Endodermal cell (in vitro differentiated cells): ENCODE results near the gene CAPS2. TPM values are rescaled to one million over a fixed set of nuclear protein-coding genes. Genes with fewer than 3 reads are reported as not detected.

Source experiments
- DNase-seq: peaks from one replicate; pipeline ENCODE4 v3.0.0-alpha.2; 2017
- H3K27ac ChIP-seq: 2 replicates; pipeline ENCODE4 v1.5.1; 2013; ENCODE audit warnings: mild to moderate bottlenecking, low read depth, low read length, moderate library complexity
- H3K27me3 ChIP-seq: 2 replicates; pipeline ENCODE4 v1.6.1; 2013; ENCODE audit warnings: mild to moderate bottlenecking, low read length, moderate library complexity; ENCODE audit not compliant: insufficient read depth, control insufficient read depth, poor library complexity, severe bottlenecking
- H3K36me3 ChIP-seq: 2 replicates; pipeline ENCODE4 v1.7.0; 2013; ENCODE audit warnings: mild to moderate bottlenecking, low read length, moderate library complexity; ENCODE audit not compliant: control insufficient read depth, insufficient read depth
- H3K4me1 ChIP-seq: one replicate; pipeline ENCODE4 v1.7.0; 2013; ENCODE audit warnings: low read length; ENCODE audit not compliant: control insufficient read depth, insufficient read depth
- H3K4me3 ChIP-seq: 2 replicates; pipeline ENCODE4 v1.5.1; 2013; ENCODE audit warnings: mild to moderate bottlenecking, low read length, moderate library complexity
- H3K9ac ChIP-seq: 2 replicates; pipeline ENCODE4 v1.6.1; 2013; ENCODE audit warnings: mild to moderate bottlenecking, low read length, moderate library complexity; ENCODE audit not compliant: poor library complexity, severe bottlenecking; ENCODE audit errors: extremely low read depth
- H3K9me3 ChIP-seq: 2 replicates; pipeline ENCODE4 v1.6.1; 2013; ENCODE audit warnings: mild to moderate bottlenecking, low read length, moderate library complexity; ENCODE audit not compliant: control insufficient read depth
- H3K27ac Mint-ChIP-seq: 2 replicates; pipeline ENCODE4 v1.8.0; 2020; ENCODE audit warnings: mixed read lengths
- H3K27me3 Mint-ChIP-seq: 2 replicates; pipeline ENCODE4 v1.8.0; 2021; ENCODE audit warnings: mild to moderate bottlenecking, mixed read lengths; ENCODE audit not compliant: insufficient read depth
- H3K36me3 Mint-ChIP-seq: 2 replicates; pipeline ENCODE4 v1.8.0; 2020; ENCODE audit warnings: low read depth, mixed read lengths
- H3K4me1 Mint-ChIP-seq: 2 replicates; pipeline ENCODE4 v1.8.0; 2020; ENCODE audit warnings: mixed read lengths
- H3K4me3 Mint-ChIP-seq: 2 replicates; pipeline ENCODE4 v1.8.0; 2020; ENCODE audit warnings: mild to moderate bottlenecking, moderate library complexity, mixed read lengths
- H3K9me3 Mint-ChIP-seq: 2 replicates; pipeline ENCODE4 v1.8.0; 2020; ENCODE audit warnings: mild to moderate bottlenecking, mixed read lengths
- WGBS, 2 experiments: methylation state at CpG; one replicate each; pipeline versions ENCODE4 v1.1.5 to v1.1.7; 2013; ENCODE audit warnings: missing lambda C conversion rate in 2 of 2, mixed read lengths in 1 of 2; ENCODE audit not compliant: insufficient coverage in 1 of 2, insufficient read length in 1 of 2; 5-methylcytosine and 5-hydroxymethylcytosine counted together
- total RNA-seq, 2 donors: library from RNA; stranded (reverse); fragmentation: NEBNext Ultra II Directional in 1 of 2; extraction: Animal tissue kit (Norgen Biotek cat#: 25700) in 1 of 2; gene quantifications; 2 replicates in 1 of 2; 3 replicates in 1 of 2; pipeline ENCODE4 v1.2.1, GENCODE V29; 2021
- TF ChIP-seq, protein P1 (sequence below): fragments of 200-600 bp; sonication (generic); conservative IDR thresholded peaks from 2 replicates; pipeline ENCODE4 v1.5.0; 2021; ENCODE audit warnings: antibody characterized with exemption, mild to moderate bottlenecking

CAPS2 gene
- total RNA-seq, 2 donors from 2014 or later, result 3.9 to 5.5 TPM

DNA sequence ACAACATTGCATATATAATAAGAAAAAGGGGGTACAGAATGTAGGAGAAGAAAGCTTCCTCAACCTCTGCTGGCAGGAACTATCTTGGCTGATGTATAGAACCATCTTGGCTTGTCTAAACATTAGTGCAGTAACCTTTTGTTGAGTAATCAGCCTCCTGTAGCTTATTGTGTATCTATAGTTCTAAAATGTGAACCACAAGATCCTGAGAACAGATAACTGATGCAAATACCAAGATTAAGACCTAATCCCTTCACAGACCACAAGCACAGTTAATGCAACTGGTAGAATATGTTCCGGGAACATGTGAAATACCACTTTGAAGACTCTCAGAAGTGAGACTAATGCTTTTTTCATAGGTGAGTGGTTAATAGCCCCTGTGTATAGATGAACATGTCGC lies 69.8 kb downstream of the CAPS2 start:
- Histone ChIP-seq H3K9me3 (no peaks in the 10 kb centered on the region), H3K36me3 (no peaks in the 10 kb centered on the region), H3K4me1 (no peaks in the 10 kb centered on the region), H3K9ac (no peak overlapping the region), H3K27me3 (no peaks in the 10 kb centered on the region), H3K27ac (no peak overlapping the region), H3K4me3 (no peak overlapping the region)
- Mint-ChIP-seq H3K27ac (no peak overlapping the region), H3K4me3 (no peak overlapping the region), H3K36me3 (no peaks in the 10 kb centered on the region), H3K27me3 (no peaks in the 10 kb centered on the region), H3K9me3 (no peaks in the 10 kb centered on the region), H3K4me1 (peaks cover 6% of the 10 kb centered on the region)
- TF ChIP-seq, protein P1, sequence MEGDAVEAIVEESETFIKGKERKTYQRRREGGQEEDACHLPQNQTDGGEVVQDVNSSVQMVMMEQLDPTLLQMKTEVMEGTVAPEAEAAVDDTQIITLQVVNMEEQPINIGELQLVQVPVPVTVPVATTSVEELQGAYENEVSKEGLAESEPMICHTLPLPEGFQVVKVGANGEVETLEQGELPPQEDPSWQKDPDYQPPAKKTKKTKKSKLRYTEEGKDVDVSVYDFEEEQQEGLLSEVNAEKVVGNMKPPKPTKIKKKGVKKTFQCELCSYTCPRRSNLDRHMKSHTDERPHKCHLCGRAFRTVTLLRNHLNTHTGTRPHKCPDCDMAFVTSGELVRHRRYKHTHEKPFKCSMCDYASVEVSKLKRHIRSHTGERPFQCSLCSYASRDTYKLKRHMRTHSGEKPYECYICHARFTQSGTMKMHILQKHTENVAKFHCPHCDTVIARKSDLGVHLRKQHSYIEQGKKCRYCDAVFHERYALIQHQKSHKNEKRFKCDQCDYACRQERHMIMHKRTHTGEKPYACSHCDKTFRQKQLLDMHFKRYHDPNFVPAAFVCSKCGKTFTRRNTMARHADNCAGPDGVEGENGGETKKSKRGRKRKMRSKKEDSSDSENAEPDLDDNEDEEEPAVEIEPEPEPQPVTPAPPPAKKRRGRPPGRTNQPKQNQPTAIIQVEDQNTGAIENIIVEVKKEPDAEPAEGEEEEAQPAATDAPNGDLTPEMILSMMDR, result no peak
- no peak for DNase-seq
- WGBS, 2 experiments, result 94 to 100% methylated on average over 1 to 2 of the region's 2 CpGs

DNA sequence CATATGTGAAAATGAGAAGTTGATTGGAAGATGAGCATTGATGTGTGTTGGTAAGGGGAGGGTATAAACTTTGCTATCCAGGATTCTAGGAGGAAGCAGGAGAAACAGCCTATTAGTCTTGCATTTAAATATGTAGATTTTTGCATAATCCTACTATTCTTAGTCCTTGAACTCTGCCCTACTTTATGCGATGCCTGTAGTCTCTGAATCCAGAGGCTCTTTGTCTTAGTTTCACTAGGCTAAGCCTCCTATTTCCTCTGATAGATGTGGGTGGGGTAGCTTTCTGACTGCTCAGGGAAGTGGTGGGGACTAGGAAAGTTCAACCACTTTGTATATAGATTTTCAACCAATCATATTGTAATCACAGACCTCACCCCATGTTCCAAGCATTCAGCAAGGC lies 71.0 kb downstream of the CAPS2 start:
- H3K36me3 ChIP-seq, result no peaks in the 10 kb centered on the region
- H3K4me1 Mint-ChIP-seq, result peaks cover 6% of the 10 kb centered on the region
- DNase-seq, result no peak
- H3K27ac Mint-ChIP-seq, result no peak overlapping the region
- WGBS, 2 experiments, result 29% methylated on average over 1 of the region's 1 CpG; no CpG with 5 or more reads in 1 of the 2 experiments
- no peak overlapping the region for H3K4me3 Mint-ChIP-seq
- no peak overlapping the region for H3K4me3 ChIP-seq
- H3K27ac ChIP-seq, result no peak overlapping the region
- no peaks in the 10 kb centered on the region for H3K9me3 Mint-ChIP-seq
- no peaks in the 10 kb centered on the region for H3K27me3 Mint-ChIP-seq
- no peaks in the 10 kb centered on the region for H3K4me1 ChIP-seq
- no peaks in the 10 kb centered on the region for H3K9me3 ChIP-seq
- TF ChIP-seq, protein P1, result no peak
- H3K9ac ChIP-seq, result no peak overlapping the region
- H3K36me3 Mint-ChIP-seq, result no peaks in the 10 kb centered on the region
- H3K27me3 ChIP-seq, result no peaks in the 10 kb centered on the region

DNA sequence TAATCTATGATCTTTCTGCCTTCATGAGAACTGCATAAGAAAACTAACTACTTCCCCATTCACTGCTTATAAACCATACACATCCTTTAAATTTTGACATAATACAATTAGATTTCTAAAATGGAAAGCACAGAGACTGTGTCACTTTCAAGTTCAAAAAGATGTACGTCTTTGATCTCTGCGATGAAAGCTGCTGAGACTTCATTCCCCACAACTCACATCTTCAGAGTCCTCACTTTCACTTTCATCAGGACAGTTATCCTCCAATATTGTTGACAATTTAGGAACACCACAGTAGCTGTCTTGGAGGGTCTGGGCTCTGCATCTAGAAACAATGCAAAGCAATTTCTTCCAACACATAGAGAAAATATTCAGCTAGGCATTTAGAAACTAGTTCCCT lies 72.6 kb downstream of the CAPS2 start:
- H3K4me3 Mint-ChIP-seq, result no peak overlapping the region
- Histone ChIP-seq H3K4me1 (no peaks in the 10 kb centered on the region), H3K9ac (no peak overlapping the region), H3K27ac (no peak overlapping the region), H3K36me3 (no peaks in the 10 kb centered on the region), H3K9me3 (no peaks in the 10 kb centered on the region), H3K4me3 (no peak overlapping the region), H3K27me3 (no peaks in the 10 kb centered on the region)
- no peaks in the 10 kb centered on the region for H3K27me3 Mint-ChIP-seq
- no peaks in the 10 kb centered on the region for H3K36me3 Mint-ChIP-seq
- DNase-seq, result no peak
- TF ChIP-seq, protein P1, result no peak
- H3K27ac Mint-ChIP-seq, result no peak overlapping the region
- WGBS, 2 experiments, result 92 to 93% methylated on average over 2 of the region's 2 CpGs
- H3K4me1 Mint-ChIP-seq, result peaks cover 6% of the 10 kb centered on the region
- no peaks in the 10 kb centered on the region for H3K9me3 Mint-ChIP-seq
